AG08395 (cell line): ENCODE measurements around the gene PPP1R13B.
A peak's percentile ranks its signal among the peaks of the same experiment; 100 is the strongest.
"Not testable (repeated sequence)": the region's sequence is repeated elsewhere in the genome, so short reads cannot be mapped to it uniquely, and the experiment has no call there.

Source experiments
- DNase-seq: peaks from one replicate; pipeline ENCODE4 v3.0.0; 2012; ENCODE audit warnings: mixed read lengths, low spot score

Gene PPP1R13B

GRCh38 chr14:103834956-103835355 lies 12.4 kb downstream of the PPP1R13B start:
- DNase-seq, result no peak

- DNase-seq, result no peak
These were observed 13.7 kb downstream of the PPP1R13B start for GRCh38 chr14:103833711-103834110.

- DNase-seq, result no peak
These were observed 15.3 kb downstream of the PPP1R13B start for GRCh38 chr14:103832046-103832445.

- DNase-seq, result no peak
These were observed 16.7 kb downstream of the PPP1R13B start for GRCh38 chr14:103830511-103831270.

GRCh38 chr14:103828315-103828967 lies 18.9 kb downstream of the PPP1R13B start:
- DNase-seq, result peak; percentile 48

- DNase-seq, result no peak
These were observed 22.3 kb downstream of the PPP1R13B start for GRCh38 chr14:103825101-103825500.

- DNase-seq, result no peak
These were observed 26.5 kb downstream of the PPP1R13B start for GRCh38 chr14:103820908-103821307.

- no peak for DNase-seq
These were observed 27.0 kb downstream of the PPP1R13B start for GRCh38 chr14:103820382-103820781.

- DNase-seq, result peak; percentile 41
These were observed 27.7 kb downstream of the PPP1R13B start for GRCh38 chr14:103819503-103820307.

- DNase-seq, result no peak
These were observed 28.5 kb downstream of the PPP1R13B start for GRCh38 chr14:103818870-103819269.

GRCh38 chr14:103818422-103818821 lies 29.0 kb downstream of the PPP1R13B start:
- DNase-seq, result no peak

- DNase-seq, result no peak
These were observed 29.8 kb downstream of the PPP1R13B start for GRCh38 chr14:103817595-103817994.

GRCh38 chr14:103816991-103817390 lies 30.4 kb downstream of the PPP1R13B start:
- DNase-seq, result no peak

GRCh38 chr14:103815253-103815652 lies 32.1 kb downstream of the PPP1R13B start:
- no peak for DNase-seq

- DNase-seq, result no peak
These were observed 36.2 kb downstream of the PPP1R13B start for GRCh38 chr14:103811189-103811588.

GRCh38 chr14:103808403-103809001 lies 38.9 kb downstream of the PPP1R13B start:
- peak; percentile 68 for DNase-seq

GRCh38 chr14:103806805-103807204 lies 40.6 kb downstream of the PPP1R13B start:
- no peak for DNase-seq

- DNase-seq, result no peak
These were observed 41.7 kb downstream of the PPP1R13B start for GRCh38 chr14:103805708-103806107.

- DNase-seq, result peak; percentile 60
These were observed 43.7 kb downstream of the PPP1R13B start for GRCh38 chr14:103803661-103804060.

GRCh38 chr14:103802356-103802755 lies 45.0 kb downstream of the PPP1R13B start:
- no peak for DNase-seq

GRCh38 chr14:103801459-103801858 lies 45.9 kb downstream of the PPP1R13B start:
- peak; percentile 66 for DNase-seq

GRCh38 chr14:103793192-103793591 lies 54.2 kb downstream of the PPP1R13B start:
- not testable (repeated sequence) for DNase-seq
